Skin of body (tissue), 2 donors: Measurements from ENCODE around the gene SCARF2. TPM values are rescaled to one million over a fixed set of nuclear protein-coding genes. Genes with fewer than 3 reads are reported as not detected.
"Not testable (repeated sequence)": the region's sequence is repeated elsewhere in the genome, so short reads cannot be mapped to it uniquely, and the experiment has no call there.

Experiments
- DNase-seq: peaks from one replicate; lab custom pipeline; 2025; lab: John Stamatoyannopoulos, UW
- total RNA-seq: library from RNA; depleted of rRNA; stranded (reverse); fragments of >200 nt; gene quantifications from one replicate; pipeline ENCODE4 v1.2.3, GENCODE V29; 2014

SCARF2 gene
- total RNA-seq, 1 donor from 2014 or later: 10.3 TPM

DNA sequence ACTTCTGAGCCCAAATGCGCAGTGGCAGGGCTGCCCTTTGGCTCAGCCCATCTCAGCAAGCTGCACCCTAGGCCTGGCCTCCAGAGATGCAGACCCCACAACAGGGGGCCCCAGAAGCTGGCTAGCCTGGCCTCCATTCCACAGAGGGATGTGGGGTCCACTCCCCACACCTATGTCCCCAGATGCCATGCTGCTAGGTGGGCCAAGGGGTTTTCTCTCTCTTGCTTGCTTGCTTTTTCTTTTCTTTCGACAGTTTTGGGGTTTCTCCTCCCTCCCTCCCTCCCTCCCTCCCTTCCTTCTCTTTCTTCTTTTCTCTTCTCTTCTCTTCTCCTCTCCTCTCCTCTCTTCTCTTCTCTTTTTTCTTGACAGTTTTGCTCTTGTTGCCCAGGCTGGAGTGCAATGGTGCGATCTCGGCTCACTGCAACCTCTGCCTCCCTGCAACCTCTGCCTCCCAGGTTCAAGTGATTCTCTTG lies 9.6 kb downstream of the SCARF2 start:
- DNase-seq: no peak

DNA sequence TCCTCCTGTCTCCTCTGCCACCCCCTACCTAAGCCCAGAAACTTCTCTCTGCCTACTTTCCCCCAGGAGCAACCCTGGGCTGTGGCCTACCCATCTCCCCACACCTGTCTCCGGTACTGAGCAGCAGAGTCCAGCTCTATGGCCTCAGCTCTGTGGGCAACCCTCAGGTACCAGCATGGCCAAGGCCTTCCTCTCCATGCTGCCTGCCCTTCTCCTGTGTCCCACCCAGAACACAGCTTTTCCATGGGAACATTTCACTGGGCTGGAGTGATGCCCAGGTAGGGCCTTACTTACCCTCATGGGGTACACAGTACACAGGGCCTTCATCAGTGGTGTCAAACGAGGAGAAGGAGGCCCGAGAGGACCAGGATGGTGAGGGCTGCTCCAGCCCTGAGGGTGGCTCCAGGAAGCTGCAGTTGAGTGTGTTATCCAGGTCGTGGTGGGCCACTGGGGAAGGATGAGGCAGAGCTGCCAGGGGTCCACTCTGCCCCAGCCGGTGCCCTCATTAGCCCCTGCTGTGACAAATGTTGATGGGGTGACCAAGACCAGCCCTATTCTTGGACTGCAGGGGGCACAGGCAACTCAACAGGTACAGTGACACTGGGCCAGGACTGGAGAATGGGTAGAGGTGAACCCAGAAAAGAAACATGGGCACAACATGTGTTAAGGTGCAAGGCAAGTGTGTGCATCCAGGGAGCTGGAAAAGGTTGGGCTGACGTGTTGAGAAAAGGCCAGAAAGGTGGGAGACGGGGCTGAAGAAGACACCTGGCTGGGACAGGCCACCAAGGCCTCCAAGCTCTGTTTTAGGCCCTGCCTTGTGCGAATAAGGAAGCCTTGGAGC lies 10.3 kb downstream of the SCARF2 start:
- DNase-seq: no peak

DNA sequence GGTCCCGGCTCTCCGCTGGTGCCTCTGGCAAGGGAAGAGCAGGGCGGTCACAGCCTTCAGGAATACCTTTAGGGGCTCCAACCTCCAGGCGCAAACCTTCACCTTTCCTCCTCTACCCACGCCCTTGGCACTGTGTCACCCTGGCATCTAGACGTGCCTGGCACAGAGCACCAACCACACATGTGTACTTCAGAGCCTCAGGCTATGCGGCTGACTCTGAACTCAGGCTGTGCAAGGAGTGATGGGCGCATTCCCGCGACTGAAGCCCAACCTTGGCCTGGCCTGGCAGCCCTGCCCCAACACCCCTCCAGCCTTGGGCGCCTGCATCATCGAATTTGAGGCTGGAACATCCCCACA lies 11.4 kb downstream of the SCARF2 start:
- DNase-seq: no peak

DNA sequence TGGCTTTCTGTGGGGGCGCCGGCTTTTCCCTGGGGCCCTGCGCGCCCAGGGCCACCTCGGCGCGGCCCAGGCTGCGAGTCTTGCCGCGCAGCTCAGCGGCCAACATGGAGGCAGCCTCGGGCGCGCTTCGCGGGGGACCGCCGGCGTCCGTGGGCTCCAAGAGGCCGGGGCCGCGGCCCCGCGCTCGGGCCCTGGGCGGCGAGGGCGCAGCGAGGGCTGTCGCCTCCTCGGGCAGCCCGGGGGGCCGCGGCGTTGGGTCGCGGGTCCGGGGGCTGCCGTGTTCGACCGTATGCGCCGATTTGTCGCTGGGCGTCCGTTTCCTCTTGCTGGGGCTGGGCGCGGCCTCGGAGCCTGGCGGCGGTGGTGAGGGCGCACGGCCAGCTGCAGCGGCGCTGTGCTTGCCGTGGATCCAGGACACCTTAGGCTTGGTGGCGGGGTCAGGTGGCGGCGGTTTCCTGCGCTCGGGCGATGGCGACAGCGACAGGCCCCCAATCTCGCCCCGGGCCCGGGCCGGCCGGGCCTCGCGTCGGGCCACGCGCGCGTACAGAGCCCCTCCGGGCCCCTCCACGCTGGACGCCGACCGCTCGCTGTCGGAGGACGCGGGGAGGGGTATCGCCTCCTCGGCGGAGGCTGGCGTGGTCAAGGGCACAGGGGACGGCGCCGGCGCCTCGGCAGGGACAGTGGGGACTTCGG lies 11.9 kb downstream of the SCARF2 start:
- DNase-seq: no peak

DNA sequence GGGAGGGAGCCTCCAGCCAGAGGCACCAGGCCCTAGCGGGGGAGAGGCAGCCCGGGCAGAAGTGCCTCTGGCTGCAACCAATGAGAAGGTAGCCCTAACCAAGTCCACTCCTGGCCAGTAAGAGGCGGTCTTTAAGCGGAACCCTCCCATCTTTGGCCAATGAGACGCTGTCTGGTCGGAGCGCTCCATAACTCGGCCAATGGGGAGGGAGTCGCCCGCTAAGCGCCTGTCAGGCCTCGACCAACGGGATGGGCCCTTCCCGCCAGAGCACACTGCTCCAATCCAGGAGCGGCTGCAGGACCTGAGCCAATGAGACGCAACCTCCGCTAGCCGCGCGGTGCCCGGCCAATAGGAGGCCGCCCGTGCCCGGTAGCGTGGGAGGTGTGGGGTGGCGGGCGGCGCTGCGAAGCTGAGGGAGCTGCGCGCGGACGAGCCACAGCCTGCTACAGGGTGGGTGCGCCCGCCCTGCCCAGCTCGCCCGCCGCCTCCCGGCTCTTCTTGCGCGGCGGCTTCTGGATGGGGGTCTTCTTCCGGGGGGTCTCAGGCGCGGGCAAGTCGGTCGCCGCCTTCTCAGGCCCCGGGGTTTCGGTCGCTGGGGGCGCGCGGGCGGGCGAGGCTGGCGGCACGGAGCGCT lies 12.6 kb downstream of the SCARF2 start:
- no peak for DNase-seq

DNA sequence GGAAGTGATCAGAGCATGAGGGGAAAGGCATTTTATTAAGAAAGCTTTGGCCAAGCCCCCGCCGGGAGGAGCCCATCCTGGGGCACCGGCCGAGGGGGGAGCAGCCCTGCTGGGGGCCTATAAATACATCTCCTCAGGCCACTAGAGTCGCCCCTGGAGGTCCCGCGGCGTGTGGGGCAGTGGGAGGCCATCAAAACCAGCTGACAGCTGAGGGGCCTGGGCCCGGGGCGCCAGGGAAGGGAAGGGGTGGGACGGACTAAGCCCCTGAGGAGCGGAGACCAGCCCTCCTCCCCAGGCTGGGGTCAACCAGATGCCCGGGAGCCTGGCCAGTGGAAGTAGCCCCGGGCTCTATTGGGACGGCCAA lies 13.1 kb downstream of the SCARF2 start:
- DNase-seq: no peak

DNA sequence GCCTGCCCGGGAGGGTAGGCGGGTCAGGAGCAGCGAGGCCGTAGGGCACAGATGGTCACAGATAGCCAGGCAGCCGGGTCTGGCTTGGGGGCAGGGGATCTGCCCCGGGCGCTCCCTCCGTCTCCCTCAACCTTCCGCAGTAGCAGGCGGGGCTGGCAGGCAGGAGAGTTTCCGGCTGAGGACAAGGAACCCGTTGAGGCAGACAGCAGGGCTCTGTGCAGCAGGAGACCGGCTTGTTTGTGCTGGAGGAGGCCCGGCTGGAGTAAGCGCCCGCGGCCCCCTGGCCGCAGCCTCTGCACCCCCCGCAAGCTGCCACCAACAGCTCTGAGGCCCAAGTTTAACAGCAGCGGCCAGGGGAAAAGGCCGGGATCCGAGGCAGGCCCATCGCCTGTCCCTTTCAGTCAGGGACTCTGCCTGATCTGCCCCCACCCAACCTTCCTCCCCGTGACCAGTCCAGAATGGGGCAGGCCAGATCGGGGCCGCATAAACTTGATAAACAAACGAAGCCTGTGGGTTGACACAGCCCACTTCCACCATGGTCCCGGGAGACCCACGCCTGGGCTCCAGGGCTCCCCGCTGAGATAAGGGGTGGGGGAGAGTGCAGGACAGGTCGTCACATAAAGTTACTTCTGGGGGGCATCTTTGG lies 13.6 kb downstream of the SCARF2 start:
- DNase-seq: no peak

DNA sequence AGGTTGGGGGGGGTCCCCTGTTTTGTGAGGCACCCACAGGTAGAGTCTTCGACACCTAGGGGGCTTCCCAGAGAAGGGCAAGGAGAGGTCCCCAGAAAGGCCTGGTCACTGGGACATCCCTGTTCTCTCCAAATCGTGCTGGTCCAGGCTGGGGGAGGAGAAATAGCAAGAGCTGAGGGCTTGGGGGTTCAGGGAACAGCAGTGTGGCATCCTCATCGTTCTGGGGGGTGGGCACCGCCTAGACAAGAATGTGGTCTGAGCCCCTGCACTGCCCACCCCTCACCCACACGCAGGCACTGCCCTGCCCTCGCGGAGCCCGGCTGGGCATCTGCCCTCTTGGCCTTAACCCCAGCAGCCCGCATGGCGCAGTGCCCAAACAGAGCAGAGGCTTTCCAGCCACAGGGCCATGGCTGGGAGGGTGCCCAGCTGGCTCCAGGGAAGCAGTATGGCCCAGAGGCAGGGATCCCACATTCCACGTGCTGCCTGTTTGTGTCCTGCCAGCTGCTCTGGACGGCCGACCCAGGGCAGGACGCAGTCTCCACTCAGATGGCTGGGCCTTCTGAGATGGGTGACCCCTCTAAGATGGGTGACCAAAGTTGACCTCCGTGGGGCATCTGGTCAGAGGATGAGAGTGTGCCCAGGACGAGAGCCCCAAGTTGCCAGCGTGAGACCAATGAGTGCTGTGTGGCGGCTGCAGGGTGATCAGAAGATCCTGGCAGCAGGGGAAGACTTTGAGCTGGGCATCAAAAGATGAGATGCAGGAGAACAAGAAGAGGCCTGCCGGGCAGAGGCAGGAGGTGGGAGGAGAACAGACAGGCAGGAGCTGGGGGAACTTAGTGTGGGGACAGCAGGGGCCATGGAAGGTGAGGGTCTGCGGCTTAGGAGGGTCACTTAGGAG lies 14.4 kb downstream of the SCARF2 start:
- DNase-seq: no peak

DNA sequence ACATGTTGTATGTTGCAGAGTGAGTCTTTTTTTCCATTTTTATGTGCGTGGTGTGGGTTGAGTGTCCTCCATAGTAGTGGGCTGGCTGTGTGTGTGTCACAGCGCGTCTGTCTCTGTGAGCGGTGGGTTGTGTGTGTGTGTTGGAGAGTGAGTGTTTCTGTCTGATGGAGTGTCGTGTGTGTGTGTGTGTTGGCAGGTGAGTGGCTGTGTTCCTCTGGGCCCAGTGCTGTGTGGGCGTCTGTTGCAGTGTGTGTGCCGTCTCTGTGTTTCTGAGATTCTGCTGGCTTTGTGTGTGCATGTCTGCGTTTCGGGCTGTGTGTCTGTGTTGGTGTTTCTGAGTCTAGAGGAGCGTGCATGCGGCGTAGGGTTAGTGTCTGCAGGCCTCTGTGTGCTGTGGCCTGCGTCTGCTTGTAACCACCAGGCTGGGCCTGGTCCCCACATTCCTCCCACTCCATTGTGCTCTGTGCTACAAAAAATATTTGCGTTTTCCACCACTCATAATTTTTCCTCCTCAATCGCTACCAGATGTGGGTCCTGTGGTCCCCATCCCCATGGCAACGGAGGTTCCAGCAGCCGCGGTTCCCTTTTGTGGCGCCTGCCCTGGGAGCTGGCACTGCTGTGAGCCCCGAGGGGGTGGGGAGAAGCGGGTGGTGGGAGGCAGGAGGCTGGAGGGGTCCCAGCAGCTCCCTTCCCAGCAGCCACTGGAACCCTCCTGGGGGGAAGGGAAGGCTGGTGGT lies 15.2 kb downstream of the SCARF2 start:
- DNase-seq: peak; percentile 92

DNA sequence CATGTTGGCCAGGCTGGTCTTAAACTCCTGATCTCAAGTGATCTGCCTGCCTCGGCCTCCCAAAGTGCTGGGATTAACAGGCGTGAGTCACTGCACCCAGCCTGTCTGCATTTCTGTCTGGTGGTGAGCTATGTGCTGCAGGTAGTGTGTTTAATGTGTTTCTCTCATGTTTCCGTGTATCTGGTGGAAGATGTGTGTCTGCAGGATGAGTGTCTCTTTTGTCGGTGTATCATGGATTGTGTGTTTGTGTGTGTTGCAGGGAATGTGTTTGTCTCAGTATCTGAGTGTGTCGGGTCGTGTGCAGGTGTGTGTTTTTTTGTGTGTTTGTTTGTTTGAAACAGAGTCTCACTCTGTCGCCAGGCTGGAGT lies 16.1 kb downstream of the SCARF2 start:
- no peak for DNase-seq

DNA sequence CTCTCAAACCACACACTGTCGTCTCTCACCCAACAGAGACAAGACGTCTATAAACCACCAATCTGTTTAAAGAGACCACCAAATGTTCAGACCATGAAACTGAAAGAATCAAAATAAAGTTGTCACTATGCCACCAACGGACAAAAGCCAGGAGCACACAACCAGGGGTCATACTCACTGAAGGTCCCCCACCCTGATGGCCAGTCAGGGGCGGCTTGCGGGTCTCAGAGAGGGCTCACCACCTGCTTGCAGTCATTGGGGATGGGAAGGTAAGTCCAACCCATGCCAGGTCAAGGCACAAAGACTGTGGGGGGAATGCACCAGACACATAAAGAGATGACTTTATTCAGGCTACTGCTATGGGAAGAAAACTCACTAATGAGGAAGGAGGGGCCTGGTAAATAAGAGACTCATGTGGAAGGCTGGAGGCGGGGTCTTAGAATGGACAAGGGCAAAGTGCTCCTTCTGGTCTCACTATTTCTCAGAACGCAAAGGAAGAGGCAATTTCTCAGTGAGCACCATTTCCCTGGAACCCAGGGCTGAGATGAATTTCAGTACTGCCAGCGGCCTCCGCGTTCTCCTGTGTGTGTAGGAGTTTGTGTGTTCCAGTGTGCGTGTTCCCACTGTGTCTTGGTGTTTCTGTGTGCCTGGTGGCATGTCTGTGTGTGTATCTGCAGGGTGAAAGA lies 17.3 kb downstream of the SCARF2 start:
- peak; percentile 20 for DNase-seq

DNA sequence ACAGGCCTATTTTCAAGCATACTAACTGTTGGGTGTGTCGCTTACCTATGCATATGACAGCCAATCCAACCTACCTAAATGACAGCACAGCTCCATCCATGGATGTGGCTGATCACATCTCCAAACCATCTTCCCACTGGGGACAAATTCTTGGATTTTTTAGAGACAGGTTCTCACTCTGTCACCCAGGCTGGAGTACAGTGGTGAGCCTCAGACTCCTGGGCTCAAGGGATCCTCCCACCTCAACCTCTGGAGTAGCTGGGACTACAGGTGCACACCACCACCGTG lies 18.0 kb downstream of the SCARF2 start:
- DNase-seq: no peak

DNA sequence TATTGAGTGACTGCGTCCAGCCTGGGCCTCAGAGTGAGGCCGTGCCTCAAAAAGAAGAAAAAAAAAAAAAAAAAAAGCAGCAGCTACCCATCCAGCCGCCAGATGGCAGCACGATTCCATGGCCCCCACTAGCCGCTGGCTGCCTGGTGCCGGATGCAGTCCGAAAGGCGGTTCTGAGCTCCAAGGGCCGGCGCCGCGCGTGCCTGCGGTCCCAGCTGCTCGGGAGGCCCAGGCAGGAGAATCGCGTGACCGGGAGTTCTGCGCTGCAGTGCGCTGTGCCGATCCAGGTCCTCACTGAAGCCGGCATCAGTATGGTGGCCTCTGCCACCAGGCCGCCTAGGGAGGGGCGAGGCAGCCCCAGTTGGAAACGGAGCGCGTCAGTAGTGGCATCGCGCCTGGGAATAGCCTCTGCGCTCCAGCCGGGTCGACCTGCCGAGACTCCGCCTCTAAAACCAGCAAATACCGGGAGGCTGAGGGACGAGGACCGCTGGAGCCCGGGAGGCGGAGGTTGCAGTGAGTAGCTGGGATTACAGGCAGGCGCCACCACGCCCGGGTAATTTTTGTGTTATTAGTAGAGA lies 19.3 kb downstream of the SCARF2 start:
- DNase-seq: peak; percentile 73

DNA sequence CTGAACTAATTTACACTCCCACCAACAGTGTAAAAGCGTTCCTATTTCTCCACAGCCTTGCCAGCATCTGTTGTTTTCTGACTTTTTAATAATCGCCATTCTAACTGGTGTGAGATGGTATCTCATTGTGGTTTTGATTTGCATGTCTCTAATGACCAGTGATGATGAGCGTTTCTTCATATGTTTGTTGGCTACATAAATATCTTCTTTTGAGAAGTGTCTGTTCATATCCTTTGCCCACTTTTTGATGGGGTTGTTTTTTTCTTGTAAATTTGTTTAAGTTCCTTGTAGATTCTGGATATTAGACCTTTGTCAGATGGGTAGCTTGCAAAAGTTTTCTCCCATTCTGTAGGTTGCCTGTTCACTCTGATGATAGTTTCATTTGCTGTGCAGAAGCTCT lies 21.9 kb downstream of the SCARF2 start:
- DNase-seq: not testable (repeated sequence)

DNA sequence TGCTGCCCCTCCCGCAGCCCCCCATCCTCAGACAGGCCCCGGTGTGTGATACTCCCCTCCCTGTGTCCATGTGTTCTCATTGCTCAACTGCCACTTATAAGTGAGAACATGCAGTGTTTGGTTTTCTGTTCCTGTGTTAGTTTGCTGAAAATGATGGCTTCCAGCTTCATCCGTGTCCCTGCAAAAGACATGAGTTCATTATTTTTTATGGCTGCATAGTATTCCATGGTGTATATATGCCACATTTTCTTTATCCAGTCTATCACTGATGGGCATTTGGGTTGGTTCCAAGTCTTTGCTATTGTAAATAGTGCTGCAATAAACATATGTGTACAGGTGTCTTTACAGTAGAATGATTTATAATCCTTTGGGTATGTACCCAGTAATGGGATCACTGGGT lies 22.4 kb downstream of the SCARF2 start:
- DNase-seq: not testable (repeated sequence)

DNA sequence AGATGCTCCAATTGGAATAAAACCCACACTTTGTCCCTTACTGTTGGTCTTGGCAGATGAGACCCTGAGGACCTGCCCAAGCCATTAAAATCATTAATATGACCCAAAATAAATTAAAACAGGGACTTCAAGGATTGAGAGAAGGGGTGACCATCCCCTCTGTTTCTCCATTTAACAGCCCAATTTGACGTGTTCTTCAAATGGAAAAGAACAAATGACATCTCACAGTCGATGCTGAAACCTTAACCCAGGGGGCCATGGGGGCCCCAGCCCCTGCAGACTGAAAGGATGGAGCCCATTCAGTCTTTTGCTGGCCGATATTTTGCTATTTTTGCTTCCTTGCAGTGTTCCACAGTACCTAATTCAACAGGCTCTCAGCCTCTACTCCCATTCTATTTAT lies 23.2 kb downstream of the SCARF2 start:
- DNase-seq: no peak

DNA sequence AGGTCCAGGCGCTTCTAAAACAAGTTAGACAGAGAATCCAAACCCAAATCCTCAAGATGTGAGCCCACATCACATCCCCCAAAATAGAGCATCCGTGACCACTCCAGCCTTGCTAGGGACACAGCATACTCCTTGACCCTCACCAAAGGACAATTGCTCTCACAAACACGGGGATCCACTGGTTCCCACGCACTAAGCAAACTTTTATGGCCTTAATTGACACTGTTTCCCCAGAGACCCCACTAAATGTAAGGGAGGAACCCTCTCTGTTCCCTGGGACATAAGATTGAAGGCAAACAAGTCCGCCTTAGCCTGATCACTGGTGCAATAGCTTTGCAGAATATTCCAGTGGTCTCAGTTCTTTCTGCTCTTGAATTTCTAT lies 23.6 kb downstream of the SCARF2 start:
- DNase-seq: no peak

DNA sequence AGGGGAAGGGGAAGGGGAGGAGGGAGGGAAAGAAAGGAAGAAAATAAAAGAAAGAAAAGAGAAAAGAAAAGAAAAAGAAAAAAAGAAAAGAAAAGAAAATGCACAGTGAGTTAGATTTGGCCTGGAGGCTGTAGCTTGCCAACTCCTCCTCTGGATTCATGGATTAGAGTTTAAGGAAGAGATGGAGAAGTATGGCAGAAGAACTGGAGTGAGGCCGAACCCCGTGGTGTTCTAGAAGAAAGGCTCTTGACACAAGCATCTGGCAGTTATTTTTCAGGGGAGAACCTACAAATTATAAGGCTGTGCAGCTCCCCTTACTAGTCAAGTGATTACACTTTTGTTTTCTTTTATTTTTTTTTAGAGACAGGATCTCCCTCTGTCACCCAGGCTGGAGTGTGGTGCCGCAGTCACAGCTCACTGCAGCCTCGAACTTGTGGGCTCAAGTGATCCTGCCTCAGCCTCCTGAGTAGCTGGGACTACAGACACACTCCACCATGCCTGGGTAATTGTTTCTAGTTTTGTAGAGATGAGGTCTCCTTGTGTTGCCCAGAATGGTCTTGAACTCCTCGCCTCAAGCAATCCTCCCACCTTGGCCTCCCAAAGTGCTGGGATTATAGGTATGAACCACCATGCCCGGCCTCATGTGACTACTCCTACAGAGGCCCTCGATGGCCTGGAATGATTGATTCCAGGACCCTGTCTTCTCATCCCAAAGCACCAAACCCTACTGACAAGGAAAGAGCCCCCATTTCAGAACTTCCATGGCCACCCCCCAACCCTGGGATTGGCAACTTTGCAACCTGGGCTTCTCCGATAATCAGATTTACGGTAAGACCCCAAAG lies 24.2 kb downstream of the SCARF2 start:
- no peak for DNase-seq
